ENCODE results near the gene TNFAIP2. TPM values are rescaled to one million over a fixed set of nuclear protein-coding genes. Genes with fewer than 3 reads are reported as not detected.
"Not testable (repeated sequence)": the region's sequence is repeated elsewhere in the genome, so short reads cannot be mapped to it uniquely, and the experiment has no call there.

The TNFAIP2 gene
- total RNA-seq, 1 donor from 2014 or later, result 23.2 TPM

- no peak for DNase-seq (ENCODE audit: low read depth, low spot score)
Observed at GRCh38 chr14:103135333-103136260, 12.3 kb downstream of the TNFAIP2 start.

GRCh38 chr14:103136388-103137271 lies 13.4 kb downstream of the TNFAIP2 start:
- no peak for DNase-seq (ENCODE audit: low read depth, low spot score)

- DNase-seq (ENCODE audit: low read depth, low spot score), result no peak
Observed at GRCh38 chr14:103137689-103138300, 14.5 kb downstream of the TNFAIP2 start.

- no peak for DNase-seq (ENCODE audit: low read depth, low spot score)
Observed at GRCh38 chr14:103138301-103139131, 15.3 kb downstream of the TNFAIP2 start.

GRCh38 chr14:103139132-103140025 lies 16.1 kb downstream of the TNFAIP2 start:
- no peak for DNase-seq (ENCODE audit: low read depth, low spot score)

GRCh38 chr14:103140316-103141109 lies 17.3 kb downstream of the TNFAIP2 start:
- no peak for DNase-seq (ENCODE audit: low read depth, low spot score)

- DNase-seq (ENCODE audit: low read depth, low spot score), result peak; percentile 15
Observed at GRCh38 chr14:103141117-103141796, 18.0 kb downstream of the TNFAIP2 start.

GRCh38 chr14:103142026-103142425 lies 18.8 kb downstream of the TNFAIP2 start:
- DNase-seq (ENCODE audit: low read depth, low spot score), result no peak

- DNase-seq (ENCODE audit: low read depth, low spot score), result no peak
Observed at GRCh38 chr14:103142721-103143302, 19.6 kb downstream of the TNFAIP2 start.

- no peak for DNase-seq (ENCODE audit: low read depth, low spot score)
Observed at GRCh38 chr14:103143506-103143905, 20.2 kb downstream of the TNFAIP2 start.

GRCh38 chr14:103144085-103144484 lies 20.8 kb downstream of the TNFAIP2 start:
- no peak for DNase-seq (ENCODE audit: low read depth, low spot score)

- no peak for DNase-seq (ENCODE audit: low read depth, low spot score)
Observed at GRCh38 chr14:103146141-103146709, 23.0 kb downstream of the TNFAIP2 start.

- DNase-seq (ENCODE audit: low read depth, low spot score), result no peak
Observed at GRCh38 chr14:103149351-103150237, 26.3 kb downstream of the TNFAIP2 start.

GRCh38 chr14:103151270-103151945 lies 28.1 kb downstream of the TNFAIP2 start:
- no peak for DNase-seq (ENCODE audit: low read depth, low spot score)

- no peak for DNase-seq (ENCODE audit: low read depth, low spot score)
Observed at GRCh38 chr14:103155010-103155409, 31.7 kb downstream of the TNFAIP2 start.

- DNase-seq (ENCODE audit: low read depth, low spot score), result not testable (repeated sequence)
Observed at GRCh38 chr14:103155416-103155815, 32.2 kb downstream of the TNFAIP2 start.

All from pulmonary artery endothelial cell (primary cell).